WTC11 (cell line): ENCODE data around the gene RNF224.
A peak's percentile ranks its signal among the peaks of the same experiment; 100 is the strongest.

Source experiments
- CBFB ChIP-seq: sonication (generic); formaldehyde crosslinking; IDR thresholded peaks from 2 replicates; pipeline ENCODE4 v1.8.1; 2022; ENCODE audit warnings: mild to moderate bottlenecking, low read depth, missing genetic modification reagents
- E2F4 ChIP-seq: sonication (generic); formaldehyde crosslinking; IDR thresholded peaks from 2 replicates; pipeline ENCODE4 v1.8.1; 2022; ENCODE audit warnings: low read depth, mild to moderate bottlenecking, moderate library complexity, missing genetic modification reagents, borderline replicate concordance
- NFATC4 ChIP-seq: fragments of 250-450 bp; sonication (Bioruptor Pico); IDR thresholded peaks from 2 replicates; pipeline ENCODE4 v1.9.0; 2021; ENCODE audit warnings: mild to moderate bottlenecking
- SMAD4 ChIP-seq: sonication (generic); formaldehyde crosslinking; IDR thresholded peaks from 2 replicates; pipeline ENCODE4 v1.8.0; 2022; ENCODE audit warnings: mild to moderate bottlenecking, missing genetic modification reagents
- SP1 ChIP-seq: sonication (generic); formaldehyde crosslinking; conservative IDR thresholded peaks from 2 replicates; pipeline ENCODE4 v1.8.1; 2022; ENCODE audit warnings: missing genetic modification reagents
- TCF7 ChIP-seq: sonication (generic); formaldehyde crosslinking; IDR thresholded peaks from 2 replicates; pipeline ENCODE4 v1.8.0; 2022; ENCODE audit warnings: mild to moderate bottlenecking, low read depth, missing genetic modification reagents, moderate library complexity
- ZBTB21 ChIP-seq: sonication (generic); formaldehyde crosslinking; IDR thresholded peaks from 2 replicates; pipeline ENCODE4 v1.8.1; 2023; ENCODE audit warnings: mild to moderate bottlenecking, missing genetic modification reagents, borderline replicate concordance
- ZNF396 ChIP-seq: fragments of 250-450 bp; sonication (Bioruptor Pico); IDR thresholded peaks from 2 replicates; pipeline ENCODE4 v1.8.0; 2021; ENCODE audit warnings: mild to moderate bottlenecking, moderate library complexity, borderline replicate concordance
- TF ChIP-seq, protein P1 (sequence below): fragments of 200-600 bp; IDR thresholded peaks from 2 replicates; pipeline ENCODE4 v1.8.0; 2022; ENCODE audit warnings: antibody characterized with exemption
- TF ChIP-seq, protein P2 (sequence below): sonication (generic); formaldehyde crosslinking; IDR thresholded peaks from 2 replicates; pipeline ENCODE4 v1.8.0; 2022; ENCODE audit warnings: mild to moderate bottlenecking, missing genetic modification reagents

DNA sequence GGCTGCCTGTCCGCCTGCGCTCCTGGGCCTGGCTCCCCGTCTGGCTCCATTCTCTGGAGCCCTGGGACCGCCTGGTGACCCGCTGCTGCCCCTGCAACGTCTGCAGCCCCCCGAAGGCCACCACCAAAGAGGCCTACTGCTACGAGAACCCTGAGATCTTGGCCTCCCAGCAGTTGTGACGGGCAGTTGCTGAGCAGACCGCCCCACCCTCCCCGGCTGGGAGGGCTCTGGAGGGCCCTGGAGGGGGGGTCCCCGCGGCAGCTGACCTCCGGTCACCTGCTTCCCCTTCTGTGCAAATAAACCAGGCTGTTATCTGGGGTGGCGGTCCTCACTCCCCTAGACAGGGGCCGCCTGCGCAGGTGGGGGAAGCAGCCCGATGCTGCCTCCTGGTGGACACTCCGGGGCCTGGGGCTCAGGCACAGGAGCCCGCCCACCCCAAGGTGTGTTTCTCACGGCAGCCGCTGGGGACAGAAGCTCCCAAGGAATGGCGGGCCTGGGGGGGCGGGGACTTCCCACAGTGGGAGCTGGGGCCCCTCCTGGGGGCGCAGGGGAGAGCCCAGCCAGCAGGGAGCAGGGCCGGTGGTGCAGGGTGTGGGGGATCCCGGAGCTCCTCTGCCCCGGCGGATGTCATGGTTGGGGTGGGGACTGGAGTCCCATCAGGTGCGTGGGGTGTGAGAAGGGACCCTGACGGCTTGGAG, 9.1 kb downstream of the RNF224 start:
- TF ChIP-seq, protein P1, sequence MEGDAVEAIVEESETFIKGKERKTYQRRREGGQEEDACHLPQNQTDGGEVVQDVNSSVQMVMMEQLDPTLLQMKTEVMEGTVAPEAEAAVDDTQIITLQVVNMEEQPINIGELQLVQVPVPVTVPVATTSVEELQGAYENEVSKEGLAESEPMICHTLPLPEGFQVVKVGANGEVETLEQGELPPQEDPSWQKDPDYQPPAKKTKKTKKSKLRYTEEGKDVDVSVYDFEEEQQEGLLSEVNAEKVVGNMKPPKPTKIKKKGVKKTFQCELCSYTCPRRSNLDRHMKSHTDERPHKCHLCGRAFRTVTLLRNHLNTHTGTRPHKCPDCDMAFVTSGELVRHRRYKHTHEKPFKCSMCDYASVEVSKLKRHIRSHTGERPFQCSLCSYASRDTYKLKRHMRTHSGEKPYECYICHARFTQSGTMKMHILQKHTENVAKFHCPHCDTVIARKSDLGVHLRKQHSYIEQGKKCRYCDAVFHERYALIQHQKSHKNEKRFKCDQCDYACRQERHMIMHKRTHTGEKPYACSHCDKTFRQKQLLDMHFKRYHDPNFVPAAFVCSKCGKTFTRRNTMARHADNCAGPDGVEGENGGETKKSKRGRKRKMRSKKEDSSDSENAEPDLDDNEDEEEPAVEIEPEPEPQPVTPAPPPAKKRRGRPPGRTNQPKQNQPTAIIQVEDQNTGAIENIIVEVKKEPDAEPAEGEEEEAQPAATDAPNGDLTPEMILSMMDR, result peak; percentile 98
- TF ChIP-seq NFATC4 (CRISPR knock-in tag), result no peak
- TF ChIP-seq, protein P2, sequence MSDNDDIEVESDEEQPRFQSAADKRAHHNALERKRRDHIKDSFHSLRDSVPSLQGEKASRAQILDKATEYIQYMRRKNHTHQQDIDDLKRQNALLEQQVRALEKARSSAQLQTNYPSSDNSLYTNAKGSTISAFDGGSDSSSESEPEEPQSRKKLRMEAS (CRISPR knock-in tag), result peak; percentile 52; the same call in 1 of the 2 replicates
- TF ChIP-seq CBFB (CRISPR knock-in tag), result no peak
- no peak for TF ChIP-seq ZBTB21 (CRISPR knock-in tag)
- TF ChIP-seq SP1, result peak; percentile 53; the same call in 1 of the 2 replicates
- TF ChIP-seq ZNF396 (CRISPR knock-in tag), result no peak
- TF ChIP-seq TCF7, result no peak
- no peak for TF ChIP-seq E2F4 (CRISPR knock-in tag)
- TF ChIP-seq SMAD4 (CRISPR knock-in tag), result no peak
